ENCODE data around the gene CSNK1A1.

The CSNK1A1 gene

DNA sequence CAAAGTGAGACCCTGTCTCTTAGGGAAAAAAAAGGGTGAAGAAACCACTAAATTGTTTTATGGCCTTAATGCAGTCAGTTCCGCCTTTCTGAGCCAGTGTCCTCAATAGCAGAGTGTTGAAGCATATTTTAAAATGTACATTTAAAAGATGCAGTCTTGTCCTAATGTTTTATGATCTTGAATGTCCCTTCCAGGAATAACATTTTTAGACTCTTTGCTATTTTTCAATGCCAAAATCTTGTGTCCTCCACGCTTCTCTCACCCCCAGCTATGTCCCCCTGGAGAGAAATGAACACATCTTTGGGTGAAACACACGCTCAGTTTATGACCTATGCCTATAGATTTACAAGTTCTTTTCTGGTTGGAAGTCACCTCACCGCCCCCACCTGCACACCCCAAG is 69.8 kb downstream of the CSNK1A1 start:
- DNase-seq: no peak
- H3K4me3 ChIP-seq (ENCODE audit: insufficient read depth, low read depth, low read length, poor library complexity, severe bottlenecking): no peak overlapping the region

DNA sequence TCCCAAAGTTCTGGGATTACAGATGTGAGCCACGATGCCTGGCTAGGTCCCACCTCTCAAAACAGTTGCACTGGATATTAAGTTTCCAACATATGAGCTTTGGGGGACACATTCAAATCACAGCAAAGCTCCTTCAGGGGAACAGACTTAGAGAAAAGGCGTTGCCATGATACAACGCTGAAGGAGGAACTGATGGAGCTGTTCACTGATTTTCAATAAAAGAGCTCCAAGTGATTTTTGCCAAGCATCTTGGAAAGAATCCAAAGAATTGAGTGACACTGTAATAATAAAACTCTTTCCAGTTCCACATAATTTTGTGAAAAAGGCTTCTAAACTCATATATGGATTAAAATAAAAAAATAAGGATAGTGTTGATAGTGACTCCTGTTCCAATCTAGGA is 72.5 kb downstream of the CSNK1A1 start:
- H3K4me3 ChIP-seq (ENCODE audit: insufficient read depth, low read depth, low read length, poor library complexity, severe bottlenecking): no peak overlapping the region
- H3K27me3 ChIP-seq (replicated peaks; ENCODE audit: control insufficient read depth, insufficient read depth, low read length, poor library complexity, severe bottlenecking): no peaks in the 10 kb centered on the region
- H3K9me3 ChIP-seq (ENCODE audit: control insufficient read depth, low read length): no peaks in the 10 kb centered on the region
- H3K36me3 ChIP-seq (ENCODE audit: control insufficient read depth, insufficient read depth, low read length): no peaks in the 10 kb centered on the region
- DNase-seq: no peak
- H3K27ac ChIP-seq (ENCODE audit: insufficient read depth, low read length, poor library complexity, severe bottlenecking): no peak overlapping the region
- H3K4me1 ChIP-seq (ENCODE audit: control insufficient read depth, insufficient read depth, low read length, poor library complexity, severe bottlenecking): no peaks in the 10 kb centered on the region

More for the DNA sequence above, 69.8 kb downstream of the CSNK1A1 start:
- Histone ChIP-seq H3K9me3 (ENCODE audit: control insufficient read depth, low read length) (no peaks in the 10 kb centered on the region), H3K4me1 (ENCODE audit: control insufficient read depth, insufficient read depth, low read length, poor library complexity, severe bottlenecking) (no peaks in the 10 kb centered on the region), H3K27me3 (replicated peaks; ENCODE audit: control insufficient read depth, insufficient read depth, low read length, poor library complexity, severe bottlenecking) (no peaks in the 10 kb centered on the region), H3K36me3 (ENCODE audit: control insufficient read depth, insufficient read depth, low read length) (no peaks in the 10 kb centered on the region), H3K27ac (ENCODE audit: insufficient read depth, low read length, poor library complexity, severe bottlenecking) (no peak overlapping the region)

DNA sequence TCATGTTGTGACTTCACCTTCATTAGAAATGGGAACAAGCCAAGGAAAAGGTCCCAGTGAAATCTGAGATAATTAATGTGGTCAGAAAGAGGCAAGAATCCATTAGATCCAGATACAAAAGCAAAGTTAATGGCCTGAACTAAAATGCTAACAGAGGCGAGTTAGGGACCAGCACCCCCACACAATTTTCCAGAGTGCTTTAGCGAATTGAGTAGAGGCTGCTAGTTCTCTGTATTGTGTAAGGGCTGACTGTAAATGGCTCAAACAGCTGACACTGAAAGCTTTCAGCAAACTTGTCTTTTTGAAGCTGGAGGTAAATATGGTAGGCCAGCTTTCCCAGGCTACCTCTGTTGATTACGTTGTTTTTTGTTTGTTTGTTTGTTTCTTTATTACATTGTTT is 75.5 kb downstream of the CSNK1A1 start:
- DNase-seq: no peak
- Histone ChIP-seq H3K27me3 (replicated peaks; ENCODE audit: control insufficient read depth, insufficient read depth, low read length, poor library complexity, severe bottlenecking) (no peaks in the 10 kb centered on the region), H3K4me3 (ENCODE audit: insufficient read depth, low read depth, low read length, poor library complexity, severe bottlenecking) (no peak overlapping the region), H3K4me1 (ENCODE audit: control insufficient read depth, insufficient read depth, low read length, poor library complexity, severe bottlenecking) (no peaks in the 10 kb centered on the region), H3K36me3 (ENCODE audit: control insufficient read depth, insufficient read depth, low read length) (no peaks in the 10 kb centered on the region), H3K9me3 (ENCODE audit: control insufficient read depth, low read length) (no peaks in the 10 kb centered on the region), H3K27ac (ENCODE audit: insufficient read depth, low read length, poor library complexity, severe bottlenecking) (no peak overlapping the region)

DNA sequence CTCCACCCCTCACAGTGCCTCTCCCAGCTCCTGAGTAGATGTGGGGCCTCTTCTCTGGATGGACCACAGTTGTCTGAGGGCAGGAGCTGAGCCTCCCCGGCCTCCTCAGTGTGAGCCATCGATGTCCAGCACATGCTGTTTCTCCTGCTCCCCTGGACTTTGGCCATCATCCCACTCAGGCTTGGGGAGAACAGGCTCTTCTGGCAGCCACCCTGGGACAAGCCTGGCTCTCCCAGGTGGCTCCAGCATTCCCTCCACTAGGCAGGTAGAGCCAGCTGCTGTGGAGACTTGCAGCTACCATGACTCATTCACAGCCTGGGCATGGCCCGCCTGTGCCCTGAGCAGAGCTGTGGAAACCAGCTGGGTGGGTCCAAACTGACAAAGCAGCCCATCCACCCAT is 77.0 kb downstream of the CSNK1A1 start:
- Histone ChIP-seq H3K4me3 (ENCODE audit: insufficient read depth, low read depth, low read length, poor library complexity, severe bottlenecking) (no peak overlapping the region), H3K27ac (ENCODE audit: insufficient read depth, low read length, poor library complexity, severe bottlenecking) (no peak overlapping the region), H3K36me3 (ENCODE audit: control insufficient read depth, insufficient read depth, low read length) (no peaks in the 10 kb centered on the region), H3K9me3 (ENCODE audit: control insufficient read depth, low read length) (no peaks in the 10 kb centered on the region), H3K27me3 (replicated peaks; ENCODE audit: control insufficient read depth, insufficient read depth, low read length, poor library complexity, severe bottlenecking) (no peaks in the 10 kb centered on the region), H3K4me1 (ENCODE audit: control insufficient read depth, insufficient read depth, low read length, poor library complexity, severe bottlenecking) (no peaks in the 10 kb centered on the region)
- DNase-seq: no peak

GRCh38 chr5:149473441-149473840 is 77.8 kb downstream of the CSNK1A1 start:
- Histone ChIP-seq H3K27ac (ENCODE audit: insufficient read depth, low read length, poor library complexity, severe bottlenecking) (no peak overlapping the region), H3K27me3 (replicated peaks; ENCODE audit: control insufficient read depth, insufficient read depth, low read length, poor library complexity, severe bottlenecking) (no peaks in the 10 kb centered on the region), H3K9me3 (ENCODE audit: control insufficient read depth, low read length) (no peaks in the 10 kb centered on the region), H3K4me1 (ENCODE audit: control insufficient read depth, insufficient read depth, low read length, poor library complexity, severe bottlenecking) (no peaks in the 10 kb centered on the region), H3K36me3 (ENCODE audit: control insufficient read depth, insufficient read depth, low read length) (no peaks in the 10 kb centered on the region), H3K4me3 (ENCODE audit: insufficient read depth, low read depth, low read length, poor library complexity, severe bottlenecking) (no peak overlapping the region)
- DNase-seq: no peak

DNA sequence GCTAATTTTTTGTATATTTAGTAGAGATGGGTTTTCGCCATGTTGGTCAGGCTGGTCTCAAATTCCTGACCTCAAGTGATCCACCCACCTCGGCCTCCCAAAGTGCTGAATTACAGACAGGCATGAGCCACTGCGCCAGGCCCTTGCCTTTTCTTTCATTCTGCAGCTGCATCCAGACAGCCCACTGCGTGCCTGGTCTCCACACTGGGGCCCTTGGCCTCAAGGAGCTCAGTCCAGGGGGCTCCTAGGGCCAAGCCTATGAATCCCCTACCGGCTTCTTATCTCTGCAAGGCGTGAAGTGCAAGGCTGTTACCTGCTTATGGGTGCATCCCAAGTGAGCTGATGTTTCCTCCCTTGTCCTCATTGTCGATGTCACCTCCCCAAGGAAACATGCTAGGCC is 78.8 kb downstream of the CSNK1A1 start:
- H3K9me3 ChIP-seq (ENCODE audit: control insufficient read depth, low read length): no peaks in the 10 kb centered on the region
- H3K4me1 ChIP-seq (ENCODE audit: control insufficient read depth, insufficient read depth, low read length, poor library complexity, severe bottlenecking): no peaks in the 10 kb centered on the region
- no peaks in the 10 kb centered on the region for H3K27me3 ChIP-seq (replicated peaks; ENCODE audit: control insufficient read depth, insufficient read depth, low read length, poor library complexity, severe bottlenecking)
- no peak overlapping the region for H3K4me3 ChIP-seq (ENCODE audit: insufficient read depth, low read depth, low read length, poor library complexity, severe bottlenecking)
- no peak for DNase-seq
- H3K27ac ChIP-seq (ENCODE audit: insufficient read depth, low read length, poor library complexity, severe bottlenecking): no peak overlapping the region
- H3K36me3 ChIP-seq (ENCODE audit: control insufficient read depth, insufficient read depth, low read length): no peaks in the 10 kb centered on the region

DNA sequence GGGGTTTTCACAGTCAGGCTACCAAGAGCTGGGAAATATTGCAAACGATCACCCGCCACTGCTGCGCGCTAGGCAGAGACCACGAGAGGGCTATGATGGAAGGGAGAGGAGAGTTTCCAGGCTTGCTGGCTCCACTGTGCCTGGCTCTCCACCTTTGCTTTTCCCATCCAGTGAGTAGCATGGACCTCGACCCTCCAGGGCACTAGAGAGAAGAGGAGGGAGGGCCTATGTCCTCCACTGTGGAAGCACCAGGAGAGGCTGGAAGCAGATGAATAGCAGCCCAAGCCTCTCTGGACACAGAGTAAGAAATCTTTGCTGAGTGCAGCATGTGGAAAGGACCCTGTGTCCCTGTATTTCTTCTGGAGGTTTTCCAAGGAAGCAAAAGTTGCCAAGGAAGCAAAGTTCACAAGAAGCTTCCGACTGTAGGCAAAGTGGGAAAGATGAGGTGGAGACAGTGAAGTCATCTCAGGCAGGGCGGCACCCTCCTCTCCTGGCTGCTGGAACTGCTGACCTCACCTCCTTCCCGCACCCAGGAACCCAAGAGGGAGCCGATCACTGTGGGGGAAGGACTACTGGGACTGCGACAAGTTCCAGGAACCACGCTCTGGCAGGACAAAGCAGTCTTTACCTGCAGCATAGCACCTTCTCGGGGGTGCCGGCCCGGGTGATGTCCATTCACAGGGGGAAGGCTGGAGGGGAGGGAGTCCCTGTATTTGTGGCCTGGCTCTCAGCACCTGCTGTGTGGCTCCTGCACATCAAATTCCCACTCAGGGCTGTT is 79.6 kb downstream of the CSNK1A1 start:
- H3K36me3 ChIP-seq (ENCODE audit: control insufficient read depth, insufficient read depth, low read length): no peaks in the 10 kb centered on the region
- H3K4me1 ChIP-seq (ENCODE audit: control insufficient read depth, insufficient read depth, low read length, poor library complexity, severe bottlenecking): no peaks in the 10 kb centered on the region
- H3K4me3 ChIP-seq (ENCODE audit: insufficient read depth, low read depth, low read length, poor library complexity, severe bottlenecking): no peak overlapping the region
- DNase-seq: no peak
- no peak overlapping the region for H3K27ac ChIP-seq (ENCODE audit: insufficient read depth, low read length, poor library complexity, severe bottlenecking)
- H3K9me3 ChIP-seq (ENCODE audit: control insufficient read depth, low read length): no peaks in the 10 kb centered on the region
- H3K27me3 ChIP-seq (replicated peaks; ENCODE audit: control insufficient read depth, insufficient read depth, low read length, poor library complexity, severe bottlenecking): no peaks in the 10 kb centered on the region

DNA sequence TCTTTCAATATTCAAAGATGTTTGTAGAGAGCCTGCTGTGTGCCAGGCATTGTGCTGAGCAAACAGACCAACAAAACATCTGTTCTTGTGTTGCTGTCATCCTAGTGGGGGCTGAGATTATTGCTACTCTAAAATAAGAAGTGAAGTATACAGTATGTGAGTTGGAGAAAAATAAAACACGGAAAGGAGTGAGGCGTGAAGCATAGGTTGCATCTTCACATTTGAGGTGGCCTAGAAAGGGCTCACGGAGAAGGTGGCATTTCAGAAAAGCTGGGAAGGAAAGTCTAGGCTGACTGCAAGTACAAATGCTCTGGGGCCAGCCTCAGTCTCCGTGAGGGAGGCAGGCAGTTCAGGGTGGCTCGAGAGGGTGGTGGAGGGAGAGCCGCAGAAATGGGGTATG is 80.3 kb downstream of the CSNK1A1 start:
- Histone ChIP-seq H3K36me3 (ENCODE audit: control insufficient read depth, insufficient read depth, low read length) (no peaks in the 10 kb centered on the region), H3K27ac (ENCODE audit: insufficient read depth, low read length, poor library complexity, severe bottlenecking) (no peak overlapping the region), H3K9me3 (ENCODE audit: control insufficient read depth, low read length) (no peaks in the 10 kb centered on the region), H3K27me3 (replicated peaks; ENCODE audit: control insufficient read depth, insufficient read depth, low read length, poor library complexity, severe bottlenecking) (no peaks in the 10 kb centered on the region), H3K4me1 (ENCODE audit: control insufficient read depth, insufficient read depth, low read length, poor library complexity, severe bottlenecking) (no peaks in the 10 kb centered on the region), H3K4me3 (ENCODE audit: insufficient read depth, low read depth, low read length, poor library complexity, severe bottlenecking) (no peak overlapping the region)
- no peak for DNase-seq

- no peak overlapping the region for H3K27ac ChIP-seq (ENCODE audit: insufficient read depth, low read length, poor library complexity, severe bottlenecking)
Measured at GRCh38 chr5:149466457-149466972, 84.7 kb downstream of the CSNK1A1 start.

DNA sequence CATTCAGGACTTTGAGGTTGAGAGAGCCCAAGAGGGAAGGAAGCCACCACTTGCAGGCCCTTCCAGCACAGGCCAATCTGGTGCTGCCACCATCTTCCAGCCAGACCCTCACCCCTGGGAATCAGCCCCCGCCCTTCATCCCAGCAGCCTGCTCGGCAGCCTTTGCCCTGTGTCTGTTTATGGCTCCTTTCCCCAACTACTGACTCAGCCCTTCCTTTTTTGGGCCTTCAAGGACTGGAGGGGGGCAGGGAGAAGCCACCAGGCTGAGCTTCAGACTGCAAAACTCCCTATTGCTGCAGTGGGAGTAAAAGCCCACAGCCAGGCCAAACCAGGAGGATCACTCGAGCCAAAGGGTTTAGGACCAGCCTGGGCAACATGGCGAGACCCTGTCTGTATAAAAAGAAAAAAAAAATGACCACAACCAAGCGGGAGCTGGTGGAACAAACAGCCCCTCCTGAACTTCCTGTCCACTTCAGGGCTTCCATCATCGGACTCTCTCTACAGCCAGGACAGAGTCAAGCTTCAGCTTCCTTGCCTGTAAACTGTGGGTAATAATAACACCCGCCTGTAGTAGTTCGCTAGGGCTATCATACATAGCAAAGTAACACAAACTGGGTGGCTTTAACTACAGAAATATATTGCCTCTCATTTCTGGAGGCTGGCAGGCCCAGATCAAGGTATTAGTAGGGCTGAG is 86.3 kb downstream of the CSNK1A1 start:
- H3K4me1 ChIP-seq (ENCODE audit: control insufficient read depth, insufficient read depth, low read length, poor library complexity, severe bottlenecking): no peaks in the 10 kb centered on the region

More at GRCh38 chr5:149466457-149466972, 84.7 kb downstream of the CSNK1A1 start:
- Histone ChIP-seq H3K9me3 (ENCODE audit: control insufficient read depth, low read length) (no peaks in the 10 kb centered on the region), H3K4me1 (ENCODE audit: control insufficient read depth, insufficient read depth, low read length, poor library complexity, severe bottlenecking) (no peaks in the 10 kb centered on the region), H3K27me3 (replicated peaks; ENCODE audit: control insufficient read depth, insufficient read depth, low read length, poor library complexity, severe bottlenecking) (no peaks in the 10 kb centered on the region), H3K4me3 (ENCODE audit: insufficient read depth, low read depth, low read length, poor library complexity, severe bottlenecking) (no peak overlapping the region), H3K36me3 (ENCODE audit: control insufficient read depth, insufficient read depth, low read length) (no peaks in the 10 kb centered on the region)
- no peak for DNase-seq

More for the DNA sequence above, 86.3 kb downstream of the CSNK1A1 start:
- Histone ChIP-seq H3K27ac (ENCODE audit: insufficient read depth, low read length, poor library complexity, severe bottlenecking) (no peak overlapping the region), H3K9me3 (ENCODE audit: control insufficient read depth, low read length) (no peaks in the 10 kb centered on the region), H3K27me3 (replicated peaks; ENCODE audit: control insufficient read depth, insufficient read depth, low read length, poor library complexity, severe bottlenecking) (no peaks in the 10 kb centered on the region), H3K4me3 (ENCODE audit: insufficient read depth, low read depth, low read length, poor library complexity, severe bottlenecking) (no peak overlapping the region), H3K36me3 (ENCODE audit: control insufficient read depth, insufficient read depth, low read length) (no peaks in the 10 kb centered on the region)
- DNase-seq: no peak
